Measurements from ENCODE around the gene FEZ2. TPM values are rescaled to one million over a fixed set of nuclear protein-coding genes. Genes with fewer than 3 reads are reported as not detected.

Gene FEZ2
- total RNA-seq, 1 donor from 2014 or later = 39.3 TPM

- H3K4me3 ChIP-seq = no peak overlapping the region
- no peaks in the 10 kb centered on the region for H3K4me1 ChIP-seq
- DNase-seq (ENCODE audit: extremely low spot score in 2 of 2) = no peak
- no peaks in the 10 kb centered on the region for H3K27me3 ChIP-seq
- intact Hi-C loops (cut with DNase I) = loop anchor here (1.0 to 10.0 kb wide), 2 partner anchors 29 to 153 kb away; partner anchors contain the start of gene CRIM1
- H3K9me3 ChIP-seq = no peaks in the 10 kb centered on the region
- H3K27ac ChIP-seq = no peak overlapping the region
- TF ChIP-seq CTCF (IDR thresholded peaks at IDR 0.05) = peak in 1 of 3 experiments; percentile 47
- TF ChIP-seq POLR2AphosphoS5 (IDR thresholded peaks at IDR 0.05; ENCODE audit: insufficient read depth in 1 of 2, low read depth in 1 of 2) = no peak
- H3K36me3 ChIP-seq = peaks cover 0 to 11% of the 10 kb centered on the region in 2 donors
Measured at GRCh38 chr2:36507408-36507812, 90.6 kb downstream of the FEZ2 start.

Other genes with a start within 250 kb of the FEZ2 start
- gene CRIM1, start 242.4 kb downstream of the FEZ2 start, total RNA-seq = 60.4 TPM
- 56.5 TPM for gene VIT, start 98.5 kb upstream of the FEZ2 start, total RNA-seq

Data from vagina (tissue), 2 donors.